Neural crest cell (in vitro differentiated cells): ENCODE measurements around the gene ABHD5. TPM values are rescaled to one million over a fixed set of nuclear protein-coding genes. Genes with fewer than 3 reads are reported as not detected.

Experiments used
- DNase-seq: peaks from one replicate; pipeline ENCODE4 v3.0.0; 2021; ENCODE audit warnings: low read depth, mixed read lengths, low spot score
- H3K27ac Mint-ChIP-seq: one replicate; pipeline ENCODE4 v1.8.0; 2021; ENCODE audit warnings: mild to moderate bottlenecking, mixed read lengths; ENCODE audit not compliant: unreplicated experiment
- H3K27me3 Mint-ChIP-seq: 2 replicates; pipeline ENCODE4 v1.8.0; 2021; ENCODE audit warnings: low read depth, mild to moderate bottlenecking, mixed read lengths
- H3K36me3 Mint-ChIP-seq: 2 replicates; pipeline ENCODE4 v1.8.0; 2021; ENCODE audit warnings: low read depth, mild to moderate bottlenecking, mixed read lengths
- H3K4me1 Mint-ChIP-seq: 2 replicates; pipeline ENCODE4 v1.8.0; 2021; ENCODE audit warnings: mixed read lengths
- H3K4me3 Mint-ChIP-seq: one replicate; pipeline ENCODE4 v1.8.0; 2021; ENCODE audit warnings: mild to moderate bottlenecking, mixed read lengths
- H3K9me3 Mint-ChIP-seq: 2 replicates; pipeline ENCODE4 v1.8.0; 2021; ENCODE audit warnings: mixed read lengths
- total RNA-seq: library from RNA; stranded (reverse); gene quantifications from 2 replicates; pipeline ENCODE4 v1.2.1, GENCODE V29; 2021
- TF ChIP-seq, protein P1 (sequence below): fragments of 200-600 bp; sonication (generic); conservative IDR thresholded peaks from 2 replicates; pipeline ENCODE4 v1.5.0; 2021; ENCODE audit warnings: antibody characterized with exemption, mild to moderate bottlenecking

Gene ABHD5
- total RNA-seq, 1 donor from 2014 or later, result 12.5 TPM

- Mint-ChIP-seq H3K27ac (no peak overlapping the region), H3K4me3 (no peak overlapping the region), H3K27me3 (no peaks in the 10 kb centered on the region), H3K4me1 (no peaks in the 10 kb centered on the region), H3K36me3 (peaks cover 6% of the 10 kb centered on the region), H3K9me3 (no peaks in the 10 kb centered on the region)
- no peak for DNase-seq
- TF ChIP-seq, protein P1, sequence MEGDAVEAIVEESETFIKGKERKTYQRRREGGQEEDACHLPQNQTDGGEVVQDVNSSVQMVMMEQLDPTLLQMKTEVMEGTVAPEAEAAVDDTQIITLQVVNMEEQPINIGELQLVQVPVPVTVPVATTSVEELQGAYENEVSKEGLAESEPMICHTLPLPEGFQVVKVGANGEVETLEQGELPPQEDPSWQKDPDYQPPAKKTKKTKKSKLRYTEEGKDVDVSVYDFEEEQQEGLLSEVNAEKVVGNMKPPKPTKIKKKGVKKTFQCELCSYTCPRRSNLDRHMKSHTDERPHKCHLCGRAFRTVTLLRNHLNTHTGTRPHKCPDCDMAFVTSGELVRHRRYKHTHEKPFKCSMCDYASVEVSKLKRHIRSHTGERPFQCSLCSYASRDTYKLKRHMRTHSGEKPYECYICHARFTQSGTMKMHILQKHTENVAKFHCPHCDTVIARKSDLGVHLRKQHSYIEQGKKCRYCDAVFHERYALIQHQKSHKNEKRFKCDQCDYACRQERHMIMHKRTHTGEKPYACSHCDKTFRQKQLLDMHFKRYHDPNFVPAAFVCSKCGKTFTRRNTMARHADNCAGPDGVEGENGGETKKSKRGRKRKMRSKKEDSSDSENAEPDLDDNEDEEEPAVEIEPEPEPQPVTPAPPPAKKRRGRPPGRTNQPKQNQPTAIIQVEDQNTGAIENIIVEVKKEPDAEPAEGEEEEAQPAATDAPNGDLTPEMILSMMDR, result no peak
Observed at GRCh38 chr3:43728476-43728875, 37.7 kb downstream of the ABHD5 start.

DNA sequence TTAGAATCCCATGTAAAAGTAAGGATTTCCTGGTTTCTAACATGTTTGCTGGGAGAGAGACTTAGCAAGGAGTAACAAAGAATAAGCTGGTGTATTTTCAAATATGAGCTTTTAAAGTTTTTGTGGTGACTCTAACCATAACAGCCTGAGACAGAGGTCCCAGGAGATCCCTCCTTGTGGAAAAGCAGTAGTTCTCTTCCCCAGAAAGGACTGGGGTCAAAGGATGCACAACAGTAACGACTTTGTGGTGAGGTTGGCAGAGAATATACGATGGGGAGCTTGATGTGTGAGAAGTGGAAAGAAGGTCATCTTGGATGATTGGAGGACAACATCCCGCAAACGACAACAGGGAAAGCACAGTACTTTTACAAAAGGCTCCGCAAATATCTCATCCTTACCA, 38.2 kb downstream of the ABHD5 start:
- H3K9me3 Mint-ChIP-seq, result no peaks in the 10 kb centered on the region
- peak overlapping the region; percentile 60 for H3K27ac Mint-ChIP-seq
- DNase-seq, result no peak
- TF ChIP-seq, protein P1, result no peak
- H3K4me1 Mint-ChIP-seq, result no peaks in the 10 kb centered on the region
- H3K36me3 Mint-ChIP-seq, result peaks cover 6% of the 10 kb centered on the region
- no peak overlapping the region for H3K4me3 Mint-ChIP-seq
- no peaks in the 10 kb centered on the region for H3K27me3 Mint-ChIP-seq

GRCh38 chr3:43729707-43730414, 39.1 kb downstream of the ABHD5 start:
- Mint-ChIP-seq H3K27me3 (no peaks in the 10 kb centered on the region), H3K4me3 (no peak overlapping the region), H3K36me3 (peaks cover 6% of the 10 kb centered on the region), H3K4me1 (no peaks in the 10 kb centered on the region), H3K27ac (no peak overlapping the region), H3K9me3 (no peaks in the 10 kb centered on the region)
- TF ChIP-seq, protein P1, result no peak
- no peak for DNase-seq

DNA sequence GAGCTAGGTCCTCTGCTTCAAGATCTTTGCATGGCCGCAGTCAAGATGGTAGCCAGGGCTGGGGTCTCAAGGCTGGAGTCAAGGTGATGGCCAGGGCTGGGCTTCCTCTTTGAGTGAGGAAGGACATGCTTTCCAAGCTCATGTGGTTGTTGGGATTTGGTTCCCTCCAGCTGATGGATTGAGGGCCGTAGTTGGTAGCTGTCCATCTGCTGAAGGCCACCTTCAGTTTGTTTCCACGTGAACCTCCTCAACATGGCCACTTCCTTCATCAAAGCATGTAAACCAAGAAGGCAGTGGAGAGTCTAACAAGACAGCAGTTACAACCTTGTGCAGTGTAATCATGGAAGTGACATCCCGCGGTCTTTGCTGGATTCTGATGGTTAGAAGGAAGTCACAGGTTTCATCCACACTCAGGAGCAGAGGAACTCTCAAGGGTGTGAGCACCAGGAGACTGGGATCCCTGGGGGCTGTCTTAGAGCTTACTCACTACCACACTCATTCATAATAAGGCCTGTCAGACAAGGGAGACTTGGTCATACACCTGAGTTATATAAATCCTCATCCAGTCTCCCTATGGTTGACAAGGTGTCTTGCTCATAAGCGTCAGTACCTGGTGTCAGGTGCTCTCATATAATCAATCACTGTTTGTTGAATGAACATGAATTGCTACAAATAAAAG, 42.1 kb downstream of the ABHD5 start:
- no peak for DNase-seq
- peaks cover 6% of the 10 kb centered on the region for H3K36me3 Mint-ChIP-seq
- no peaks in the 10 kb centered on the region for H3K9me3 Mint-ChIP-seq
- H3K27me3 Mint-ChIP-seq, result no peaks in the 10 kb centered on the region
- H3K4me3 Mint-ChIP-seq, result no peak overlapping the region
- no peak overlapping the region for H3K27ac Mint-ChIP-seq
- TF ChIP-seq, protein P1, result no peak
- H3K4me1 Mint-ChIP-seq, result no peaks in the 10 kb centered on the region

GRCh38 chr3:43733459-43734384, 43.0 kb downstream of the ABHD5 start:
- TF ChIP-seq, protein P1, result no peak
- Mint-ChIP-seq H3K36me3 (peaks cover 6% of the 10 kb centered on the region), H3K27ac (no peak overlapping the region), H3K27me3 (no peaks in the 10 kb centered on the region), H3K4me1 (no peaks in the 10 kb centered on the region), H3K4me3 (no peak overlapping the region), H3K9me3 (no peaks in the 10 kb centered on the region)
- DNase-seq, result no peak
